IMR-90 (cell line): ENCODE results near the gene CCDC38. TPM values are rescaled to one million over a fixed set of nuclear protein-coding genes. Genes with fewer than 3 reads are reported as not detected.

Experiments used
- ATAC-seq: fragments of 200-7000 bp; cut with Tn5 transposase; 2 replicates; pipeline ENCODE4 v1.9.1; 2020; ENCODE audit warnings: low read depth, mild to moderate bottlenecking, moderate library complexity
- BruUV-seq: library from RNA; stranded (reverse); fragments of 400-500 nt; replicated peaks from 2 replicates; lab custom pipeline; 2021; lab: Mats Ljungman, UMichigan
- CTCF ChIA-PET: fragments of 300-600 bp; formaldehyde crosslinking; extraction: SDS; loops from one replicate; lab custom pipeline; 2021; ENCODE audit warnings: antibody characterized with exemption; lab: Yijun Ruan, JAX
- POLR2A ChIA-PET: fragments of 300-600 bp; sonication (Branson Sonifier 250); formaldehyde crosslinking; loops from one replicate; lab custom pipeline; 2022; ENCODE audit warnings: antibody characterized with exemption; ENCODE audit not compliant: unreplicated experiment; lab: Charles Lee
- DNase-seq: peaks from one replicate; pipeline ENCODE4 v3.0.0; 2013
- H2AFZ ChIP-seq: replicated peaks from 2 replicates; pipeline ENCODE3; 2013; ENCODE audit warnings: low read length, mild to moderate bottlenecking; ENCODE audit not compliant: poor library complexity
- H2AK5ac ChIP-seq: 2 replicates; pipeline ENCODE4 v1.6.1; 2013; ENCODE audit warnings: low read depth, low read length, inconsistent platforms
- H2AK9ac ChIP-seq: replicated peaks from 2 replicates; pipeline ENCODE3; 2013; ENCODE audit warnings: mild to moderate bottlenecking, low read depth, low read length, moderate library complexity; ENCODE audit not compliant: poor library complexity
- H2BK120ac ChIP-seq: 2 replicates; pipeline ENCODE4 v1.6.1; 2013; ENCODE audit warnings: low read depth, low read length, inconsistent platforms
- H2BK15ac ChIP-seq: 3 replicates; pipeline ENCODE4 v1.6.1; 2013; ENCODE audit warnings: low read depth, low read length, inconsistent platforms
- H2BK20ac ChIP-seq: 2 replicates; pipeline ENCODE4 v1.6.1; 2013; ENCODE audit warnings: low read depth, mild to moderate bottlenecking, inconsistent platforms, low read length, moderate library complexity
- H2BK5ac ChIP-seq: 2 replicates; pipeline ENCODE4 v1.6.1; 2013; ENCODE audit warnings: mild to moderate bottlenecking, low read depth, low read length, inconsistent platforms; ENCODE audit not compliant: poor library complexity, severe bottlenecking
- H3K14ac ChIP-seq: replicated peaks from 2 replicates; pipeline ENCODE4 v1.6.1; 2013; ENCODE audit warnings: low read depth, low read length, inconsistent platforms
- H3K18ac ChIP-seq: 2 replicates; pipeline ENCODE4 v1.6.1; 2013; ENCODE audit warnings: low read depth, low read length, control low read depth
- H3K23ac ChIP-seq: 2 replicates; pipeline ENCODE4 v1.6.1; 2013; ENCODE audit warnings: low read depth, low read length, inconsistent platforms
- H3K27ac ChIP-seq: 2 replicates; pipeline ENCODE4 v1.5.1; 2013; ENCODE audit warnings: mild to moderate bottlenecking, control low read depth, low read length; ENCODE audit not compliant: insufficient read depth
- H3K27me3 ChIP-seq: 2 replicates; pipeline ENCODE4 v1.6.1; 2013; ENCODE audit warnings: low read length; ENCODE audit not compliant: control insufficient read depth, insufficient read depth
- H3K36me3 ChIP-seq: 2 replicates; pipeline ENCODE4 v1.6.1; 2013; ENCODE audit warnings: low read length, mixed read lengths; ENCODE audit not compliant: control insufficient read depth, insufficient read depth
- H3K4ac ChIP-seq: 2 replicates; pipeline ENCODE4 v1.6.1; 2013; ENCODE audit warnings: low read depth, low read length, inconsistent platforms
- H3K4me1 ChIP-seq: 2 replicates; pipeline ENCODE4 v1.6.1; 2013; ENCODE audit warnings: low read length, mixed read lengths; ENCODE audit not compliant: control insufficient read depth, insufficient read depth
- H3K4me2 ChIP-seq: 2 replicates; pipeline ENCODE4 v1.6.1; 2013; ENCODE audit warnings: low read depth, mild to moderate bottlenecking, control low read depth, low read length, moderate library complexity
- H3K4me3 ChIP-seq: 2 replicates; pipeline ENCODE4 v1.5.1; 2013; ENCODE audit warnings: low read depth, mild to moderate bottlenecking, control low read depth, low read length, moderate library complexity; ENCODE audit not compliant: insufficient read depth
- H3K56ac ChIP-seq: 2 replicates; pipeline ENCODE4 v1.6.1; 2013; ENCODE audit warnings: low read length, inconsistent platforms; ENCODE audit not compliant: insufficient read depth; ENCODE audit errors: extremely low read depth
- H3K79me1 ChIP-seq, 2 experiments: 2 replicates each; pipeline ENCODE4 v1.6.1; 2013; ENCODE audit warnings: low read length in 2 of 2, inconsistent platforms in 1 of 2, low read depth in 1 of 2
- H3K9ac ChIP-seq: 2 replicates; pipeline ENCODE4 v1.6.1; 2013; ENCODE audit warnings: low read depth, low read length, control low read depth
- H3K9me1 ChIP-seq: 2 replicates; pipeline ENCODE4 v1.6.1; 2013; ENCODE audit warnings: low read length, inconsistent platforms; ENCODE audit not compliant: insufficient read depth
- H3K9me3 ChIP-seq: 2 replicates; pipeline ENCODE4 v1.6.1; 2013; ENCODE audit warnings: low read length; ENCODE audit not compliant: control insufficient read depth, insufficient read depth
- H4K20me1 ChIP-seq: 2 replicates; pipeline ENCODE4 v1.6.1; 2013; ENCODE audit warnings: low read length, inconsistent platforms; ENCODE audit not compliant: insufficient read depth
- H4K5ac ChIP-seq: 2 replicates; pipeline ENCODE4 v1.6.1; 2013; ENCODE audit warnings: mild to moderate bottlenecking, low read depth, low read length, control low read depth
- H4K8ac ChIP-seq, 2 experiments: 2 replicates each; pipeline ENCODE4 v1.6.1; 2013; ENCODE audit warnings: low read depth in 2 of 2, low read length in 2 of 2, control low read depth in 1 of 2, inconsistent platforms in 1 of 2
- H4K91ac ChIP-seq: 2 replicates; pipeline ENCODE4 v1.6.1; 2013; ENCODE audit warnings: low read depth, low read length, inconsistent platforms; ENCODE audit not compliant: insufficient read depth
- BHLHE40 ChIP-seq: fragments of 150-350 bp; IDR thresholded peaks from 2 replicates; pipeline ENCODE4 v1.6.1; 2016; ENCODE audit warnings: mild to moderate bottlenecking, low read depth, low read length
- CEBPB ChIP-seq: IDR thresholded peaks from 2 replicates; pipeline ENCODE4 v1.6.1; 2012; ENCODE audit warnings: low read depth, low read length, improper control_type of control experiment
- CHD1 ChIP-seq: IDR thresholded peaks from 2 replicates; pipeline ENCODE4 v1.6.1; 2012; ENCODE audit warnings: low read depth, low read length, improper control_type of control experiment
- FOS ChIP-seq: fragments of 150-350 bp; IDR thresholded peaks from 2 replicates; pipeline ENCODE4 v1.6.1; 2016; ENCODE audit warnings: low read depth, low read length
- MAFK ChIP-seq: IDR thresholded peaks from 2 replicates; pipeline ENCODE4 v1.6.1; 2012; ENCODE audit warnings: low read depth, low read length, improper control_type of control experiment
- MAZ ChIP-seq: IDR thresholded peaks from 2 replicates; pipeline ENCODE4 v1.6.1; 2012; ENCODE audit warnings: low read depth, mild to moderate bottlenecking, low read length, improper control_type of control experiment, moderate library complexity, borderline replicate concordance
- MXI1 ChIP-seq: IDR thresholded peaks from 2 replicates; pipeline ENCODE4 v1.6.1; 2012; ENCODE audit warnings: low read depth, mild to moderate bottlenecking, low read length, moderate library complexity, borderline replicate concordance
- NFE2L2 ChIP-seq: fragments of 150-350 bp; IDR thresholded peaks from 2 replicates; pipeline ENCODE4 v1.6.1; 2016; ENCODE audit warnings: low read depth, mild to moderate bottlenecking, low read length
- POLR2A ChIP-seq: IDR thresholded peaks from 2 replicates; pipeline ENCODE4 v1.6.1; 2012; ENCODE audit warnings: mild to moderate bottlenecking, low read depth, low read length
- RAD21 ChIP-seq: IDR thresholded peaks from 2 replicates; pipeline ENCODE4 v1.6.1; 2012; ENCODE audit warnings: low read length, improper control_type of control experiment
- RCOR1 ChIP-seq: IDR thresholded peaks from 2 replicates; pipeline ENCODE4 v1.6.1; 2012; ENCODE audit warnings: mild to moderate bottlenecking, low read length, improper control_type of control experiment; ENCODE audit not compliant: insufficient replicate concordance
- RFX5 ChIP-seq: IDR thresholded peaks from 2 replicates; pipeline ENCODE4 v1.8.0; 2012; ENCODE audit warnings: low read depth, mild to moderate bottlenecking, low read length, moderate library complexity
- SMC3 ChIP-seq: fragments of 150-350 bp; IDR thresholded peaks from 2 replicates; pipeline ENCODE4 v1.6.1; 2016; ENCODE audit warnings: low read depth, mild to moderate bottlenecking, antibody characterized with exemption, low read length, moderate library complexity
- WGBS, 2 experiments: methylation state at CpG; one replicate each; pipeline versions ENCODE4 v1.1.5 to v1.1.7; 2013; ENCODE audit warnings: missing lambda C conversion rate in 2 of 2; ENCODE audit not compliant: insufficient read length in 1 of 2; ENCODE audit errors: extremely low coverage in 2 of 2; 5-methylcytosine and 5-hydroxymethylcytosine counted together
- dilution Hi-C: fragments of 300-500 bp; cut with HindIII; formaldehyde crosslinking; loops from one replicate; pipeline ENCODE4 v1.14.3; 2018; ENCODE audit warnings: low sequenced_read_pairs; ENCODE audit not compliant: unreplicated experiment
- in situ Hi-C: fragments of 300-500 bp; cut with MboI; formaldehyde crosslinking; loops from 3 replicates; pipeline ENCODE4 v1.14.3; 2019; ENCODE audit warnings: low sequenced_read_pairs, inconsistent platforms, mixed read lengths
- intact Hi-C: fragments of 100-400 bp; cut with micrococcal nuclease; formaldehyde crosslinking; loops from 2 replicates; pipeline ENCODE4 v1.10.0; 2022
- polyA plus RNA-seq, 3 experiments: library from polyadenylated mRNA; depleted of rRNA; stranded (reverse); fragments of >200 nt; gene quantifications; 2 replicates each; pipeline ENCODE4 v1.2.3, GENCODE V29; 2012; ENCODE audit warnings: low replicate concordance in 1 of 3
- total RNA-seq: library from RNA; depleted of rRNA; stranded (reverse); fragments of >200 nt; gene quantifications from 2 replicates; pipeline ENCODE4 v1.2.3, GENCODE V29; 2012
- TF ChIP-seq, protein P1 (sequence below): fragments of 150-350 bp; IDR thresholded peaks from 2 replicates; pipeline ENCODE4 v1.6.1; 2017; ENCODE audit warnings: mild to moderate bottlenecking, antibody characterized with exemption, low read length, low read depth
- TF ChIP-seq, protein P2 (sequence below): fragments of 150-350 bp; IDR thresholded peaks from 2 replicates; pipeline ENCODE4 v1.6.1; 2016; ENCODE audit warnings: low read depth, mild to moderate bottlenecking, low read length, moderate library complexity, borderline replicate concordance
- TF ChIP-seq, protein P3 (sequence below): conservative IDR thresholded peaks from 2 replicates; pipeline ENCODE4 v1.5.1; 2012; ENCODE audit warnings: mild to moderate bottlenecking, low read depth, low read length, improper control_type of control experiment

The CCDC38 gene
- total and polyA plus RNA-seq, 2 of the 4 experiments (the other 2 are of a cell fraction), result not detected

DNA sequence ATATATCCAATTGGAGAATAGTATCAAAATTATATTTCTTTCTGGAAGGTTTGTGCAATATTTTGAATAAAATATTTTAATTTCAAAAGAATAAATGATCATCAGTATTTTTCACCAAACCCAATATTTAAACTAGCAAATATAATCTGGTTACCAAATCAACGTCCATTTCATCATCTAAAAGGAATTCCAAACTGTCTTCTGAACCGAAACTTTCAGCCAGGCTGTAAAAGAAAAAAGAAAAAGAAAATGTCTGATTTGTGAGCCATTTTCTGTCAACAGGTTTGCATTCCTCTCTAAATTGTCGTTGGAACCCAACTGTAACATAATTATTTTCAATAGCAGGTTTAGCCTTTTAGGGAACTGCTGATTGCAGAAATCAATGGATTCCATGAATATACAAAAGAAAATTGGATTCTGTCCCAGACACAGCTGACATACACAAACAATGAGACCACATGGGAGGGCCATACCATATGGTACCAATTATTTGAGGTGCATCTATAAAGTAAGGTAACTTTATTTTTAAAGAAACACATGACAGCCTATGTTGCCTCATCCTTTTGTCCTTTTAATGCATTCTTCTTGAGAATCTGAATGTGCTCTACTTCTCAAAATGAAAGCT, 61.0 kb downstream of the CCDC38 start:
- H3K4me3 ChIP-seq, result no peak overlapping the region

More for the DNA sequence above, 61.0 kb downstream of the CCDC38 start:
- in situ Hi-C loops, result no loop called here
- no peaks in the 10 kb centered on the region for H3K9me3 ChIP-seq
- H4K20me1 ChIP-seq, result no peaks in the 10 kb centered on the region
- no peak overlapping the region for H3K14ac ChIP-seq
- no peak overlapping the region for H3K4ac ChIP-seq
- intact Hi-C loops, result no loop called here
- H3K9ac ChIP-seq, result no peak overlapping the region
- no peak overlapping the region for H2BK15ac ChIP-seq
- no peak overlapping the region for H2BK20ac ChIP-seq
- H2AK9ac ChIP-seq, result no peak overlapping the region
- DNase-seq, result peak; percentile 67
- H4K91ac ChIP-seq, result no peak overlapping the region
- H3K4me2 ChIP-seq, result peak overlapping the region; percentile 62; the same call in 1 of the 2 replicates
- no peaks in the 10 kb centered on the region for H3K79me1 ChIP-seq
- no peak overlapping the region for H4K8ac ChIP-seq
- no peak overlapping the region for H4K5ac ChIP-seq
- no CpG with 5 or more reads among the region's 3 CpGs for WGBS, 2 experiments
- no peak overlapping the region for H2BK120ac ChIP-seq
- no peak overlapping the region for H2AK5ac ChIP-seq
- H3K4me1 ChIP-seq, result no peaks in the 10 kb centered on the region
- no peak overlapping the region for H3K56ac ChIP-seq
- no TSS peak for BruUV-seq
- no peak overlapping the region for H2BK5ac ChIP-seq
- H3K36me3 ChIP-seq, result no peaks in the 10 kb centered on the region
- ChIA-PET CTCF (no interaction called here), POLR2A (no interaction called here)
- peak; percentile 57 for ATAC-seq
- no peaks in the 10 kb centered on the region for H3K27me3 ChIP-seq
- no peaks in the 10 kb centered on the region for H3K9me1 ChIP-seq
- dilution Hi-C loops, result no loop called here
- no peak overlapping the region for H3K27ac ChIP-seq
- H3K18ac ChIP-seq, result no peak overlapping the region
- H2AFZ ChIP-seq, result no peak overlapping the region
- no peak for TF ChIP-seq RAD21
- no peak for TF ChIP-seq SMC3
- TF ChIP-seq CEBPB, result no peak
- TF ChIP-seq CHD1, result no peak
- TF ChIP-seq MXI1, result no peak
- no peak for TF ChIP-seq BHLHE40
- TF ChIP-seq, protein P1, sequence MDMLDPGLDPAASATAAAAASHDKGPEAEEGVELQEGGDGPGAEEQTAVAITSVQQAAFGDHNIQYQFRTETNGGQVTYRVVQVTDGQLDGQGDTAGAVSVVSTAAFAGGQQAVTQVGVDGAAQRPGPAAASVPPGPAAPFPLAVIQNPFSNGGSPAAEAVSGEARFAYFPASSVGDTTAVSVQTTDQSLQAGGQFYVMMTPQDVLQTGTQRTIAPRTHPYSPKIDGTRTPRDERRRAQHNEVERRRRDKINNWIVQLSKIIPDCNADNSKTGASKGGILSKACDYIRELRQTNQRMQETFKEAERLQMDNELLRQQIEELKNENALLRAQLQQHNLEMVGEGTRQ, result no peak
- TF ChIP-seq MAZ, result no peak
- TF ChIP-seq POLR2A, result no peak
- no peak for TF ChIP-seq MAFK
- no peak for TF ChIP-seq RCOR1
- no peak for TF ChIP-seq FOS
- TF ChIP-seq NFE2L2, result no peak
- TF ChIP-seq, protein P2, sequence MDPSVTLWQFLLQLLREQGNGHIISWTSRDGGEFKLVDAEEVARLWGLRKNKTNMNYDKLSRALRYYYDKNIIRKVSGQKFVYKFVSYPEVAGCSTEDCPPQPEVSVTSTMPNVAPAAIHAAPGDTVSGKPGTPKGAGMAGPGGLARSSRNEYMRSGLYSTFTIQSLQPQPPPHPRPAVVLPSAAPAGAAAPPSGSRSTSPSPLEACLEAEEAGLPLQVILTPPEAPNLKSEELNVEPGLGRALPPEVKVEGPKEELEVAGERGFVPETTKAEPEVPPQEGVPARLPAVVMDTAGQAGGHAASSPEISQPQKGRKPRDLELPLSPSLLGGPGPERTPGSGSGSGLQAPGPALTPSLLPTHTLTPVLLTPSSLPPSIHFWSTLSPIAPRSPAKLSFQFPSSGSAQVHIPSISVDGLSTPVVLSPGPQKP, result no peak
- no peak for TF ChIP-seq RFX5
- TF ChIP-seq, protein P3, sequence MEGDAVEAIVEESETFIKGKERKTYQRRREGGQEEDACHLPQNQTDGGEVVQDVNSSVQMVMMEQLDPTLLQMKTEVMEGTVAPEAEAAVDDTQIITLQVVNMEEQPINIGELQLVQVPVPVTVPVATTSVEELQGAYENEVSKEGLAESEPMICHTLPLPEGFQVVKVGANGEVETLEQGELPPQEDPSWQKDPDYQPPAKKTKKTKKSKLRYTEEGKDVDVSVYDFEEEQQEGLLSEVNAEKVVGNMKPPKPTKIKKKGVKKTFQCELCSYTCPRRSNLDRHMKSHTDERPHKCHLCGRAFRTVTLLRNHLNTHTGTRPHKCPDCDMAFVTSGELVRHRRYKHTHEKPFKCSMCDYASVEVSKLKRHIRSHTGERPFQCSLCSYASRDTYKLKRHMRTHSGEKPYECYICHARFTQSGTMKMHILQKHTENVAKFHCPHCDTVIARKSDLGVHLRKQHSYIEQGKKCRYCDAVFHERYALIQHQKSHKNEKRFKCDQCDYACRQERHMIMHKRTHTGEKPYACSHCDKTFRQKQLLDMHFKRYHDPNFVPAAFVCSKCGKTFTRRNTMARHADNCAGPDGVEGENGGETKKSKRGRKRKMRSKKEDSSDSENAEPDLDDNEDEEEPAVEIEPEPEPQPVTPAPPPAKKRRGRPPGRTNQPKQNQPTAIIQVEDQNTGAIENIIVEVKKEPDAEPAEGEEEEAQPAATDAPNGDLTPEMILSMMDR, result no peak
- H3K23ac ChIP-seq, result no peak overlapping the region
